ENCODE results near the gene PIGV.
"Not testable (repeated sequence)": the region's sequence is repeated elsewhere in the genome, so short reads cannot be mapped to it uniquely, and the experiment has no call there.

PIGV gene

DNA sequence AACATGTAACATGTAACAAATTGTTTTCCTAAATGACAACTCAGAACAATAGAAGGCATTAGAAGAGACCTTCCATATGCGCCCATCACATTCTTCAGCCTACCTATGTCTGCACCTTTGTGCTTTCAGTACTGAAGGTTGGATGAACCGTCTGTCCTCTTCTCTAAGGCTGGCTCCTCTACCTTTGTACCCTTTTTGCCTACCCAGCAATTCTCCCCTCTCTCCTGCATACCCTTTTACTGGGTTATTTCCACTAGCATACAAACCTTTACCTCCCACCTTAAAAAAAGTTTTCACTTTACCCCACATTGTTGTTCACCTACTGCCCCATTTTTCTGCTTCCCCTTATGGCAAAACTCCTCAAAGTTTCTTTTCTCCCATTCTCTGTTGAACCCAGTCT lies 5.2 kb downstream of the PIGV start:
- DNase-seq (ENCODE audit: low spot score) (no peak), FAIRE-seq (no peak)

DNA sequence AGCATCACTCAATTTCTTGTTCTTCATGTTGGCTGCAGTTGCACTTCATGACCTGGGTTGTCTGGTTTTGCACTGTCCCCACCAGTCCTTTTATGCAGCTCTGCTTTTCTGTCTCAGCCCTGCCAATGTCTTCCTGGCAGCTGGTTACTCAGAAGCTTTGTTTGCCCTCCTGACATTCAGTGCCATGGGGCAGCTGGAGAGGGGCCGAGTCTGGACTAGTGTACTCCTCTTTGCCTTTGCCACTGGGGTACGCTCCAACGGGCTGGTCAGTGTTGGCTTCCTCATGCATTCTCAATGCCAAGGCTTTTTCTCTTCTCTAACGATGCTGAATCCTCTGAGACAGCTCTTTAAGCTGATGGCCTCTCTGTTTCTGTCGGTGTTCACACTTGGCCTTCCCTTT lies 6.6 kb downstream of the PIGV start:
- FAIRE-seq: no peak

DNA sequence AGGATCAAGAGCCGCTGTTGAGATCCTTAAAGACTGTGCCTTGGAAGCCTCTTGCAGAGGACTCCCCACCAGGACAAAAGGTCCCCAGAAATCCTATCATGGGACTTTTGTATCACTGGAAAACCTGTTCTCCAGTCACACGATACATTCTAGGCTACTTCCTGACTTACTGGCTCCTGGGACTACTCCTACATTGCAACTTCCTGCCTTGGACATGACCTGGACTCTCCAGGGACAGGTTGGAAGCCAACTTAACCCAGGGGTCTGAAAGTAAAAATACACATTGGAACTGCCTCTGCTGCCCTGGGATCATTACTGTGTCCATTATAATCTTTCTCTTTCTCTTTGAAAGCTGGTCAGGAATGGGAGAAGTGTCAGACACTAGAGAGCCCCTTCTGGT lies 9.9 kb downstream of the PIGV start:
- FAIRE-seq: no peak
- no peak for DNase-seq (ENCODE audit: low spot score)

More for the DNA sequence above, 6.6 kb downstream of the PIGV start:
- DNase-seq (ENCODE audit: low spot score): no peak

DNA sequence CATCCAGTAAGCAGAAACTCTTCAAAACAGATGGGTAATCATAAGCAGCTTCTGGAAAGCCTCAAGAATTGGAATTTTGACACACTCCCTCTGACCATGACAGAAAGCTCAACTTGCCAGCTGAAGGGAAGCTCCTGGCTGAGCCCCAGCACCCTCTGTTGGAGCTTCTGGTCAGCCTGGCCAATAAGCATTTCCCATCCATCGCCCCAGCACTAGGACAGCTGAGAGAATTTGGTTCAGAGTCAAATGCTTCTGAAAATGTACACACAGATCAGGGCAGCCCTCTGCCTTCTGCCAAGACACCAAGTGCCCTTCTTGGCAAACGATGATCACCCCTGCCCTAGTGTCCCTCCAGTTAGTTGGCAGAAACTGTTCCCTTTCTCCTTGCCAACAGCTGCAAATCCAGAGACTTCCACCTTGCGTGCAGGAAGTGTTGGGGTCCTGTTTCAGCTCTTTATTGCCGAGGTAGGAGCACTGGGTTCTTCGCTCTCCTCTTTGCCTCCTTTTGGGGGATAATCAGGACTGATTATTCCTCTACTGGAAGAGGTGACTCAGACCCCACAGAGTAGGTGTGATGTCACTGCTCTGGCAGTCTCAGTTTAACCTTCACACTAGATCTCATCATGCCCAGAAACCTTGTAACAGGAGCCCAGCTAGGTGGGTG lies 11.9 kb downstream of the PIGV start:
- FAIRE-seq (no peak), DNase-seq (ENCODE audit: low spot score) (peak; percentile 67)

DNA sequence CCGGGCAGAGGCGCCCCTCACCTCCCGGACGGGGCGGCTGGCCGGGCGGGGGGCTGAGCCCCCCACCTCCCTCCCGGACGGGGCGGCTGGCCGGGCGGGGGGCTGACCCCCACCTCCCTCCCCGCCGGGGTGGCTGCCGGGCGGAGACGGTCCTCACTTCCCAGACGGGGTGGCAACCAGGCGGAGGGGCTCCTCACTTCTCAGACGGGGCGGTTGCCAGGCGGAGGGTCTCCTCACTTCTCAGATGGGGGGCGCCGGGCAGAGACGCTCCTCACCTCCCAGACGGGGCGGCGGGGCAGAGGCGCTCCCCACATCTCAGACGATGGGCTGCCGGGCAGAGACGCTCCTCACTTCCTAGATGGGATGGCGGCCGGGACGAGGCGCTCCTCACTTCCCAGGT lies 16.2 kb downstream of the PIGV start:
- not testable (repeated sequence) for FAIRE-seq; DNase-seq (ENCODE audit: low spot score)

DNA sequence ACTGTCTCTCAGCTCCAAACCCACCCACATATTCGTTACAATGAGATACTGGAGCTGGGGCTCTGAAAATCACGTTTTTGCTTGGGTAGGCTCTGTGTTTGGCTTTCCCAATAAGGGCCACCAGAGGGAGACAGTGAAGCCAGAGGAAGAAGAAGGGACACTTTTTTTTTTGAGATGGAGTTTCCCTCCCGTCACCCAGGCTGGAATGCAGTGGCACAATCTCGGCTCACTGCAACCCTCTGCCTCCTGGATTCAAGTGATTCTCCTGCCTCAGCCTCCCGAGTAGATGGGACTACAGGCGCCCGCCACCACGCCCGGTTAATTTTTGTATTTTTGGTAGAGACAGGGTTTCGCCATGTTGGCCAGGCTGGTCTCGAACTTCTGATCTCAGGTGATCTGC lies 22.4 kb downstream of the PIGV start:
- DNase-seq (ENCODE audit: low spot score): peak; percentile 70
- FAIRE-seq: not testable (repeated sequence)

DNA sequence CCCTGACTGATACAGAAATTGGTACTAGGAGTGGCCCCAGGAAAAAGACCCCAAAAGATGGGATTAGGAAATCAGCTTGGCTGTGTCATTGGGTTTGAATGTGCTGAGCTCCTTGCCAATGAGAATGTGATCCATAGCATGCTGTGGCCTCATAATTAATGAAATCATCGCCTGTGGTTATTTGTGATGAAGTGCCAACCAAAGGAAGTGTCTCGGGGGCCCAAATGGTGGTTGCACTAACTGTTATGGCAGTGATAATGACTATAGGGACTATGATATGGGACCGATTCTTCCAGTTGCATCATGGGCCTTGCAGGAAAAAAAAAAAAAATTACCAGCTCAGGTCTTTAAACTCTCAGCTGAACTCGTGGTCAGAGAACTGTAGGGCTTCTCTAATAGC lies 23.3 kb downstream of the PIGV start:
- DNase-seq (ENCODE audit: low spot score) (no peak), FAIRE-seq (no peak)

DNA sequence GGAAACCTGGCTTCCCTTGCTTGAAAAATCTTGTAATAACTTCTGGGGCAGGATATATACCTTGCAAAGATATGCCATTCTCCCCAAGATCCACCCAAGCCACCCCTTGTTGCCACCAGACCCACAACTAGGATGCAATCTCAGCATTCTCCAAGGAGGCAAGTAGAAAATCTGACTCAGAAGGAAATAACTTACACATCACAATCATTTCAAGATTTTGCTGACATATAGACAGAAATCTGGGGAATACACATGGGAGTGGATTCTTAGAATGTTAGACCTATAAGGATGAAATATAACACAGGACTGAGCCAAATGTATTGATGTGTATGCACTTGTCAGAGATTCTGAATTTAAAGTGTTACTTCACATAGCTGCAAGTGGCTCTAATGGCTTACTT lies 24.0 kb downstream of the PIGV start:
- FAIRE-seq: no peak
- no peak for DNase-seq (ENCODE audit: low spot score)

DNA sequence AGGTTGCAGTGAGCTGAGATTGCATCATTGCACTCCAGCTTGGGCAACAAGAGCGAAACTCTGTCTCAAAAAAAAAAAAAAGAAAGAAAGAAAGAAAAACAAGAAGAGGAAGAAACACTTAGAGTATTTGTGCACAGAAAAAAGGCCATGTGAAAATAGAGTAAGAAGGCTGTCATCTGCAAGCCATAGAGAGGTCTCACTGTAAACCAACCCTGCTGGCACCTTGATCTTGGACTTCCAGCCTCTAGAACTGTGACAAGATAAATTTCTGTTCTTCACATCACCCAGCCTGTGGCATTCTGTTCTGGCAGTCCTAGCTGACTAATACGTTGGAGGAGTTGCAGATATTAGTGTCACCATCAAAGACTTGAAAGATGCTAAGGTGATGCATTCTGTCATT lies 26.6 kb downstream of the PIGV start:
- FAIRE-seq (no peak), DNase-seq (ENCODE audit: low spot score) (no peak)

DNA sequence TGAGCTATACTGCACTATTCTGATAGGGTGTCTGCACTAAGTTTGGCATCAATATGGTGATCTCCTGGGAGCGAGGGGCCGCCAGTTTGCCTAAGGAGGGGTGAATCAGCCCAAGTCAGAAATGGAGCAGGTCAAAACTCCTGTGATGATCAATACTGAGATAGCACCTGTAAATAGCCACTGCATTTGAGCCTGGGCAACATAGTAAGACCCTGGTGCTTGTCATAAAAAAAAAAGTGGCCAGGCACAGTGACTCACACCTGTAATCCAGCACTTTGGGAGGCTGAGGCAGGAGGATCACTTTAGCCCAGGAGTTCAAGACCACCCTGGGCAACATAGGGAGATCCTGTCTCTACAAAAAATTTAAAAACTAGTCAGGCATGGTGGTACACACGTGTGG lies 27.1 kb downstream of the PIGV start:
- no peak for FAIRE-seq
- DNase-seq (ENCODE audit: low spot score): no peak

DNA sequence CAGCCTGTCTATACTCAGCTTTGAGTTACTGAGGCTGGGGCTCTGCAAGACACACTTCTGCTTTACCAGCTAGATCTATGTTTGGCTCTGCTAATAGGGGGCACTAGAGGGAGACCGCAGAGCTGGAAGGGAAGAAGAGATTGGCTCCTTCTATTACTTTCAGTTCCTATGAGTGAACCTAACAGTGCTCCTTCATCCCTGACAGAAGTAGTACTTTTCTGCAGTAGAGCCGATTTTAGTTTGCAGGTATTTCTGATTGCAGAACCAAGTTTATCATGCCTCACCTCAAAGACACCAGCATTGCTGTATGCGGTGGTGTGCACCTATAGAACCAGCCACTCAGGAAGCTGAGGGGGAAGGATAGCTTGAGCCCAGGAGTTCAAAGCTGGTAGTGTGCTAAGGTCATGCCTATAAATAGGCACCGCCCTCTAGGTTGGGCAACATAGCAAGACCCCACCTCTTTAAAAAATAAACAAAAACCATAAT lies 33.1 kb downstream of the PIGV start:
- DNase-seq (ENCODE audit: low spot score): no peak

DNA sequence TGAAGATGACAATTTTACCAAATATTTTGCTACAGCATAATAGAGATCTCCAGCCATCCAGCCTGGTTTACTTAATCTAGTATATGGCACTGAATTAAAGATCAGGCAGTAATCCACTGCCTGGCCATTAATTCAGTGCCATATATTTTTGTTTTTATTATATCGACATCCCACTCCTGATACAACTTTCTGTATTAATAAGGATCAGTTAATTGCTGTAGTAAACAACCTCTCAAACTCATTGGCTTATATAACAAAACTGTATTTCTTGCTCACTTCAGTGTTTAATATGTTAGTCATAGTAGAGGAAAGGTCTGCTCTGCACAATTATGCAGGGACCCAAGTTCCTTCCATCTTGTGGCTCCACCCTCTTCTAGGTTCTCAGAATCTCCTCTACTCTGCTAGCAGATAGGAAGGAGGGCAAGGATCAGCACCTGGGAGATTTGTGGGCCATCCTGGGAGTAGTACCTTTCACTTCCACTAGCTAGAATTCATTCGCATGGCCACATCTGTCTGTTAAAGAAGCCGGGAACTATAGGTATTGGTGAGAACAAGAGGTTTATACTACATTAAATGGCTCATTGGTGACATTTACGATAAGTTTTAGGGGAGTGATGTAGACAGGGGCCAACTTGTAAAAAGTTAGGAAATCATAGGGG lies 35.1 kb downstream of the PIGV start:
- FAIRE-seq: no peak

More for the DNA sequence above, 33.1 kb downstream of the PIGV start:
- FAIRE-seq: no peak

DNA sequence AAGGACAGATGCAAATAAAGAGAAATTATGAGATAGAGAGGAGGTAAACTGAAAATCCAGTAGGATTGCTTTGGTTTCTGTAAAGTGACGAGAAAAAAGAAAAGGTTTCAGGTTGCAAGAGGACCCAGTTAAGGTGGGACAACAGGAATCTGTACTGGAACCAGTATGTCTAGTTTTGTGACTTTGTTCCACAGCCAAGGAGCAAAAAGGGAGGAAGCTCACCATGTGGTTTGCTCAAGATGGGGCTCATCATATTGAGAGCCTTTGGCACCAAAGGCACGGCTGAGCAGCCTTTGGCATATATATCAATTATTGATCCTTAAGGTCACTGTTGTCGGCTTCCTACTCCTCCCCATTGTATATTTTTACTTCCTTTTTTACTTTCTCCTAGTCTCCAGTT lies 37.0 kb downstream of the PIGV start:
- DNase-seq (ENCODE audit: low spot score) (no peak), FAIRE-seq (no peak)

More for the DNA sequence above, 35.1 kb downstream of the PIGV start:
- DNase-seq (ENCODE audit: low spot score): no peak

DNA sequence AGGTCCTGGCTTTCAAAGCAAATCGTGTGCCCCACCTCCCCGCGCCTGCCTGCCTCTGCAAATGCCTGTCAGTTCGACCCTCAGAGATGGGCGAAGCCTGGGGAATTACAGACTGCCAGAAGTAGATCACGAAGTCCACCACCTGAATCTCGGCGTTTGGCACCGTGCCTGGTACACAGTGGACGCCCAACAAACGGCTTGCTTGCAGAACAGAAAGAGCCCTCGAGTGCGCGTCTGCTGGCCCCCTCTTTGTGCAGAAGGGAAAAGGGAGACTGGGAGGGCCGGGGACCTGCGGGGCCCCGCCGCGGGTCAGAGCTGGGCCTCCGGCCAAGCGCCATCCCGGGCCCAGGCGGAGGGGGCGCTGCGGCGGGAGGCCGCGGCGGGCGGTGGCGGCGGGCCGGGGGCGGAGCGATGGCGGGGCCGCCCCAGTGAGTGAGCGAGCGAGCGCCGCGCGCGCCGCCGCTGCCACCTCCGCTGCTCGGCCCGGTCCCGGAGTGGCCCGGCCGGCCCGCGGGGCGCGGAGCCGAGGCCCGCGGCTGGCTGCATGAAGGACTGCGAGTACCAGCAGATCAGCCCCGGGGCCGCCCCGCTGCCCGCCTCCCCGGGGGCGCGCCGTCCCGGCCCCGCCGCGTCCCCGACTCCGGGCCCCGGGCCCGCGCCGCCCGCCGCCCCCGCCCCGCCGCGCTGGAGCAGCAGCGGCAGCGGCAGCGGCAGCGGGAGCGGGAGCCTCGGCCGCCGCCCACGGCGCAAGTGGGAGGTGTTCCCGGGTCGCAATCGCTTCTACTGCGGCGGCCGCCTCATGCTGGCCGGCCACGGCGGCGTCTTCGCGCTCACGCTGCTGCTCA lies 38.7 kb downstream of the PIGV start, which contains the start of gene ZDHHC18:
TSS of gene ZDHHC18 (plus strand) at position 428 of the 845 bp plus-strand sequence. CDS start at position 545, 117 bp downstream.
- no peak for FAIRE-seq
- peak; percentile 94 for DNase-seq (ENCODE audit: low spot score)

DNA sequence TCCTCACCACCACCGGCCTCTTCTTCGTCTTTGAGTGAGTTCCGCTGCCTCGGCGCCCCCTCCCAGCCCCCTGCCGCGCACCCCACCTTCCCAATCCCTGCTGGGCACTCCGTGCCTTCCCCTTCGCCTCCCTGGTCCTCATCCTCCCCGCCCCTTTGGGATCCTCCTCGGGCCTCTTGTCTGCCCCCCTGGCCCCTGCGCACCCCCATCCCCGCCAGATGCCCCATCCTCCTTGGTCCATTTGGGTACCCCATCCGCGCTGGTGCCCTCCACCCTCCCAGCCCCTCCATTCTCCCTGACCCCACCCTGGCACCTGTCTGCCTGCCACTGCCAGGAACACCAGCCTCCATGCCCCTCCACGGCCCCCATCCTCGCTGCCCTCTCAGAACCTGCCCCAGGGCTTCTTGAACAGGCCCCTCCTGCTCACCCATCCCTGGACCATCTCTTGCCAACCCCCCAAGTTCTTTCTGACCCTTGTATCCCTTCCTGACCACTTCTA lies 39.4 kb downstream of the PIGV start:
- FAIRE-seq (no peak), DNase-seq (ENCODE audit: low spot score) (no peak)

DNA sequence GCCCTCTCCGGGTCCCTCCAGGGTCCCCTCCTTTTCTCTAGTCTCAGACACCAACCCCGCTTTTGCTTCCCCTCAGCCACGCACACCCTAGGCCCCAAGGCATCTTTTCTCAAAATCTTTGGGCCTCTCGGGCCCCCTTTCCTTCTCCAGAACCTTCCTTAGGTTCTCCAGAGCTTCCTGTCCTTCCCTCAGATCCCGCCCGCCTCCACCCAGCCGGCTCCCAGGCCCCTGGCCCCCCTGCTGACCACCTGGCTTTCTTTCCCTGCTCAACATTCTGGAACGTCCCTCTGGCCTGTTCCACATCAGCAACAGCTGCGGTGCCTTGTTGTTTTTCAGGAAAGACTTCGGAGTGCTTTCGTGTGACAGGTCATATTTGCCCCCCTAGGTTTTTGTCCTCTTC lies 39.9 kb downstream of the PIGV start:
- DNase-seq (ENCODE audit: low spot score) (no peak), FAIRE-seq (no peak)

DNA sequence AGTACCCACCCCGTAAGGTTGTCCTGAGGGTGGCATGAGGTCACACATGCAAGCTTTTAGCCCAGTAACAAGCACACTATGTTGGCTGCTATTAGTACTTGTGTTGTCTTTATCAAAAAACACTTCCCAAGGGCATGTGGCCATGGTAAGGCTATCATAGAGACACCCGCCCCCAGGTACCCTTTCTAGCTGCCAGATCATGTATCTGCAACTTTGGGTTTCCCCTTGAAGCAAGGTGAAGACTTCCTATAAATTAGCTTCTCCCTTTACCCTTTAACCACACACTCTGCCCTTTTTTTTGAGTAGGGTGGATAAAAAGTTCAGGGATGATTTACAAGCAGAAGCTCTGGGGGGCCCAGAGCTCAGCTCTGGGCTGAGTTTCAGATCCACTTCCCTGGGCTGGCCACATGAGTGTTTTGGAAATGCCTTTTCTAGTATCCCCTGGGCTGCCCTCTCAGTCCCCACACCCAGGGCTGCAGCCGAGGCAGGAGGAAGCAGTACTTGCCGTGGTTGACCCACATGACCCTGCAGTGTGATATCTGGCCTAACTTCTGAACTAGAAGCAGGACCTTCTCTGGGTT lies 40.8 kb downstream of the PIGV start:
- FAIRE-seq (no peak), DNase-seq (ENCODE audit: low spot score) (no peak)

DNA sequence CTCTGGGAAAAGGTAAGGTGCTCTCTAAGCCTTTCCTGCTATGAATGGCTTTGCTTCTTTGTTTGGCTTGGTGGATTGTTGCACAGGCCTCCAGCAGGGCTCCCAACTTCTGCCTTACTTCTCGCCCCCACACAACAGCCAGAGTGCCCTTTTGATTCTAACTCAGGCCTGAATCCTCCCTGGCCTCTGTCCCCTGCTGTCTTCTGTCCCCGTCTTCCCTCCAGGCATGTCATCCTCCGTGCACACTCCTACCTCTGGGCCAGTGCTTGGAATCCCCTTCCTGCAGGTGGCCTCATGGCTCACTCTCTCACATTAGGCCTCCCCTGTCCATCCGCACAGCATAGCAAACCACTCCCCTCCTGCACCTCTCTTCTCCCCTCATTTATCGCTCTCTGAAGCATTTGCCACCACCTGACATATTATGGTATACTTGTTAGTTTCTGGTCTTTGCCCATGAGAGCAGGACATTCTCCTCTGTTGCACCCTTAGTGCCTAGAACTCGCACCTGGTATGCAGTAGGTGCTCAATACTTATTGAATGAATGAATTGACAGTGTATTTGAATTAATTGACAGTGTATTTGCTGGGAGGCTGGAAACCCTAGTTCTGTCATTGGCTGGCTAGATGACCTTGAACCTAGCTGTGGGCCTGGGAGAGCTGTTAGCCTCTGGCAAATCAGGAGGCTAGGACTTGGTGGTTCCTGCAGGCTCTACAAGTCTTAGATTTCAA lies 41.6 kb downstream of the PIGV start:
- DNase-seq (ENCODE audit: low spot score): no peak
- FAIRE-seq: no peak

DNA sequence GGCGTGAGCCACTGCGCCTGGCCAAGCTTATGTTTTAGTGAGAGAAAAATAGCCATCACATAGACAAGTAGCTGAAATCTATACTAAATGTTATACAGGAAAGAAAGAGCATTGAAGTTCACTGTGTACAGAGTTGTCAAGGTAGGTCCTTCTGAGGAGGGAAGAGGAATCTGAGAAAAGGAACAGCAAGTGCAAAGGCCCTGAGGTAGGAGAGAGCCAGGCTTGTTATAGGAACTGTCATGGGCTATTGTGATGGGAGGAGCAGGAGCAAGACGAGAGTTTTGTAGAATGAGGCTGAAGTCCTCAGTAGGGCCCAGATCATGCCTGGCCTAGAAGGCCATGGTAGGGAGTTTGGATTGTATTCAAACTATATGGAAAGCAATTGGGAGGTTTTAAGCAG lies 43.3 kb downstream of the PIGV start:
- FAIRE-seq: no peak

DNA sequence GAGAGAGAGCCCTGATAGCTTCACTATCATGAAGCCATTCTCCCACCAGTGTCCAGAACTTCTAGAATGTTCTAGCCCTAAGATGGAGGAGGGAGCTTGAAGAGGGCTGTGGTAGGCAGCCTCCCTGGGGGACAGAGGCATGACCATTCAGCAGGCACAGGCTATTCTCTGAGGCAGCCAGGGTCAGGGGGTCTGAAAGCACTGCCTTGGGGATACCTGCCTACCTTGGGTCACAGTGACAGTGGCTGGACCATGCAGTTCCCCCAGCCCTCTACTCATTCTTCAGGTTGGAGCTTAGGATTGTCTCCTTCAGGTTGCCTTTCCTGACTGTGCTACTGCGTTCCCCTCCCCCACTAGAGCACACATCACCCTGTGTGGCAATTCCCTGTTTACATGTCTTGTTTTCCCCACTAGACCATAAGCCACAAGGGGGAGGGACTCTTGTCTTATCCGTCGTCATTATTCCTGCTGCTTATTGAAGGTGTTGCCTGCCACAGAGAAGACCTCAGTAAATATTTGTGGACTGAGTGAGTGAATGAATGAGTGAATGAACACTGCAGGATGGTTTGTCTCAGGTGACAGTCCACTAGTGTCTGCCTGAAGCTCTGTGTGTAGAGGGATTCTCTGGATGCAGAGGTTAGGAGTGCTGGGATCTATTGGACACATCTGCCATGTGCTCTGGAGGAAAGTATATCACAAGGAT lies 43.9 kb downstream of the PIGV start:
- FAIRE-seq: peak; percentile 56

More for the DNA sequence above, 43.3 kb downstream of the PIGV start:
- no peak for DNase-seq (ENCODE audit: low spot score)

More for the DNA sequence above, 43.9 kb downstream of the PIGV start:
- DNase-seq (ENCODE audit: low spot score): no peak

Data from urothelium cell line (cell line).